Measurements from ENCODE around the gene CEP57. TPM values are rescaled to one million over a fixed set of nuclear protein-coding genes. Genes with fewer than 3 reads are reported as not detected.

CEP57 gene
- total RNA-seq, 1 donor from 2014 or later = 77.7 TPM

GRCh38 chr11:95788921-95789505 lies 1.3 kb upstream of the CEP57 start:
- H3K4me1 Mint-ChIP-seq (ENCODE audit: low read depth) = peaks cover 66% of the 10 kb centered on the region
- intact Hi-C loops (cut with micrococcal nuclease) = loop anchor here (1.0 to 2.0 kb wide), 6 partner anchors 74 to 1296 kb away; partner anchors contain the start of genes ANKRD49, MRE11 and SESN3
- DNase-seq (ENCODE audit: low spot score) = peak; percentile 27
- peak overlapping the region; percentile 96 for H3K4me3 Mint-ChIP-seq
- no peaks in the 10 kb centered on the region for H3K9me3 Mint-ChIP-seq
- peak overlapping the region; percentile 80 for H3K27ac Mint-ChIP-seq
- no peaks in the 10 kb centered on the region for H3K27me3 Mint-ChIP-seq (ENCODE audit: insufficient read depth)
- peaks cover 38% of the 10 kb centered on the region for H3K36me3 Mint-ChIP-seq (ENCODE audit: low read depth)

- peaks cover 70% of the 10 kb centered on the region for H3K4me1 Mint-ChIP-seq (ENCODE audit: low read depth)
- peak within 1 kb of the TSS; percentile 100 for H3K27ac Mint-ChIP-seq
- DNase-seq (ENCODE audit: low spot score) = peak; percentile 97
- intact Hi-C loops (cut with micrococcal nuclease) = loop anchor here (1.0 to 10.0 kb wide), 15 partner anchors 75 to 1657 kb away; partner anchors contain the start of genes ANKRD49, CCDC82, CWC15 and ENDOD1
- no peaks in the 10 kb centered on the region for H3K27me3 Mint-ChIP-seq (ENCODE audit: insufficient read depth)
- H3K36me3 Mint-ChIP-seq (ENCODE audit: low read depth) = peaks cover 37% of the 10 kb centered on the region
- H3K9me3 Mint-ChIP-seq = no peaks in the 10 kb centered on the region
- peak within 1 kb of the TSS; percentile 96 for H3K4me3 Mint-ChIP-seq
These were observed 684 bp upstream of the CEP57 start, which contains the start of gene FAM76B for GRCh38 chr11:95789506-95790122. Gene FAM76B, minus strand, starts transcription at chr11:95789782. Its CDS starts 304 bp downstream, at chr11:95789478.

GRCh38 chr11:95790933-95791708 lies 823 bp downstream of the CEP57 start:
- DNase-seq (ENCODE audit: low spot score) = peak; percentile 35
- H3K4me1 Mint-ChIP-seq (ENCODE audit: low read depth) = peaks cover 62% of the 10 kb centered on the region
- intact Hi-C loops (cut with micrococcal nuclease) = loop anchor here (1.0 to 10.0 kb wide), 10 partner anchors 132 to 1659 kb away; partner anchors contain the start of genes CCDC82, CWC15, ENDOD1 and FUT4
- no peaks in the 10 kb centered on the region for H3K9me3 Mint-ChIP-seq
- H3K4me3 Mint-ChIP-seq = peak overlapping the region; percentile 96
- no peaks in the 10 kb centered on the region for H3K27me3 Mint-ChIP-seq (ENCODE audit: insufficient read depth)
- H3K36me3 Mint-ChIP-seq (ENCODE audit: low read depth) = peaks cover 27% of the 10 kb centered on the region
- peak overlapping the region; percentile 100 for H3K27ac Mint-ChIP-seq

GRCh38 chr11:95791709-95792033 lies 1.4 kb downstream of the CEP57 start:
- Mint-ChIP-seq H3K27ac (peak overlapping the region; percentile 100), H3K27me3 (ENCODE audit: insufficient read depth) (no peaks in the 10 kb centered on the region), H3K36me3 (ENCODE audit: low read depth) (peaks cover 22% of the 10 kb centered on the region), H3K9me3 (no peaks in the 10 kb centered on the region), H3K4me1 (ENCODE audit: low read depth) (peaks cover 57% of the 10 kb centered on the region), H3K4me3 (peak overlapping the region; percentile 96)
- intact Hi-C loops (cut with micrococcal nuclease) = loop anchor here (1.0 to 10.0 kb wide), 4 partner anchors 221 to 1659 kb away; partner anchors contain the start of gene FUT4
- no peak for DNase-seq (ENCODE audit: low spot score)

DNA sequence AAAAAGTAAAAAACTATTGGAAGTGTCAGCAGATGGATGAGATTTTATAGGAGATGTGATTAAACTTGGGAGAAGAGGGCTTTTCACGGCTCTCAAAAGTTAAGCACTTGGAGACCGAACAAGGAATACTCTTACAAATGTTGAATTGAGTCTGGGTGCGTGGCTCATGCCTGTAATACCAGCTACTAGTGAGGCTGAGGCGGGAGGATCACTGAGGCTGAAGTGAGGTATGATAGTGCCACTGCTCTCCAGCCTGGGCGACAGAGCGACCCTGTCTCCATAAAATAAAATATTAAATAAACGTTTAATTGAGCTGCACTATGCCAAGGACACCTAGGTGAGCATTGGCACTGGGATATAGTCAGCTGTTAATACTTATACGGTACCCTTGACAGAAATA lies 1.9 kb downstream of the CEP57 start:
- H3K4me1 Mint-ChIP-seq (ENCODE audit: low read depth) = peaks cover 54% of the 10 kb centered on the region
- H3K27ac Mint-ChIP-seq = no peak overlapping the region

GRCh38 chr11:95792700-95793099 lies 2.4 kb downstream of the CEP57 start:
- H3K27ac Mint-ChIP-seq = no peak overlapping the region
- H3K4me3 Mint-ChIP-seq = no peak overlapping the region
- H3K4me1 Mint-ChIP-seq (ENCODE audit: low read depth) = peaks cover 49% of the 10 kb centered on the region
- no peak for DNase-seq (ENCODE audit: low spot score)
- H3K36me3 Mint-ChIP-seq (ENCODE audit: low read depth) = peaks cover 22% of the 10 kb centered on the region
- intact Hi-C loops (cut with micrococcal nuclease) = loop anchor here (5.0 to 10.0 kb wide), 3 partner anchors 220 to 1660 kb away; partner anchors contain the start of gene FUT4
- no peaks in the 10 kb centered on the region for H3K27me3 Mint-ChIP-seq (ENCODE audit: insufficient read depth)
- no peaks in the 10 kb centered on the region for H3K9me3 Mint-ChIP-seq

More for the DNA sequence above, 1.9 kb downstream of the CEP57 start:
- Mint-ChIP-seq H3K4me3 (peak overlapping the region; percentile 96), H3K27me3 (ENCODE audit: insufficient read depth) (no peaks in the 10 kb centered on the region), H3K36me3 (ENCODE audit: low read depth) (peaks cover 22% of the 10 kb centered on the region), H3K9me3 (no peaks in the 10 kb centered on the region)
- DNase-seq (ENCODE audit: low spot score) = no peak
- intact Hi-C loops (cut with micrococcal nuclease) = loop anchor here (5.0 to 10.0 kb wide), 3 partner anchors 220 to 1660 kb away; partner anchors contain the start of gene FUT4

DNA sequence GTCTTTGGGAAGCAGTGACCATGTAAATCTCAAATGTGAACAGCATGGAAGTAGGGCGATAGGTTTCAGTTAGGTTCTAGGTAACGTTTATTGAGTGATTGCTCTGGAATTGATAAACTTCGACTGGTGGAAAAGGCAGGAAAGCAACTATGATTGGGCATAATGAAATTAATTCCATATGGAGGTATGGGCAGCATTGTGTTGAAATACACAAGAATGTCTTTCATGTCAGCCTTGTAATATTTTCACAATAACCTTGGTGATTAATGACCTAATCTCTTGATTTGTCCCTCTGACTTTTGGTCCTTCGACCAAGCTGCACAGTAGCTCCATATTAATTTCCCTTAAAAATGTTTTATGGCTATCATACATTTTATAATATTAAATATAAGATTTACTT lies 2.8 kb downstream of the CEP57 start:
- Mint-ChIP-seq H3K4me3 (no peak overlapping the region), H3K27me3 (ENCODE audit: insufficient read depth) (no peaks in the 10 kb centered on the region), H3K4me1 (ENCODE audit: low read depth) (peaks cover 44% of the 10 kb centered on the region), H3K36me3 (ENCODE audit: low read depth) (peaks cover 18% of the 10 kb centered on the region), H3K27ac (no peak overlapping the region), H3K9me3 (no peaks in the 10 kb centered on the region)
- no peak for DNase-seq (ENCODE audit: low spot score)
- intact Hi-C loops (cut with micrococcal nuclease) = loop anchor here (5.0 to 10.0 kb wide), 3 partner anchors 219 to 1661 kb away; partner anchors contain the start of gene FUT4

DNA sequence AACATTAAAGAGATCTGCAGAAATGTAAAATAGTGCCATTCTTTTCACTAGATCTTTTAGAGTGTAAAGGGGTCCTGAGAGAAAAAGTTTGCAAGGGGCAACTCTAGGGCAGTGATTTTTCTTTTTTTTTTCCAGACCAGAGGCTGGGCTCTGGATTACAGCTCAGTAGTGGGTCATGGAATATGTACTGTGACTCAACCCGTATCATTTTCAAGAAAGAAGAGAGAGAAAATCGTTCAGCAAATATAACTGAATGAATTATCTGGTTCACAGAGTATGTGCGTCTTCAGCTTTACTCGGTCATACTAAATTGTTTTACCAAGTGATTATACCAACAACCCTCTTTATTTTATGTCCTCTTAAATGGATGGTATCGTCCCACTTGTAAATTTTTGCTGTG lies 3.8 kb downstream of the CEP57 start:
- no peak for DNase-seq (ENCODE audit: low spot score)
- Mint-ChIP-seq H3K9me3 (no peaks in the 10 kb centered on the region), H3K36me3 (ENCODE audit: low read depth) (peaks cover 14% of the 10 kb centered on the region), H3K4me3 (no peak overlapping the region), H3K27ac (no peak overlapping the region), H3K4me1 (ENCODE audit: low read depth) (peaks cover 38% of the 10 kb centered on the region), H3K27me3 (ENCODE audit: insufficient read depth) (no peaks in the 10 kb centered on the region)
- intact Hi-C loops (cut with micrococcal nuclease) = loop anchor here (5.0 to 10.0 kb wide), 3 partner anchors 218 to 1662 kb away; partner anchors contain the start of gene FUT4

DNA sequence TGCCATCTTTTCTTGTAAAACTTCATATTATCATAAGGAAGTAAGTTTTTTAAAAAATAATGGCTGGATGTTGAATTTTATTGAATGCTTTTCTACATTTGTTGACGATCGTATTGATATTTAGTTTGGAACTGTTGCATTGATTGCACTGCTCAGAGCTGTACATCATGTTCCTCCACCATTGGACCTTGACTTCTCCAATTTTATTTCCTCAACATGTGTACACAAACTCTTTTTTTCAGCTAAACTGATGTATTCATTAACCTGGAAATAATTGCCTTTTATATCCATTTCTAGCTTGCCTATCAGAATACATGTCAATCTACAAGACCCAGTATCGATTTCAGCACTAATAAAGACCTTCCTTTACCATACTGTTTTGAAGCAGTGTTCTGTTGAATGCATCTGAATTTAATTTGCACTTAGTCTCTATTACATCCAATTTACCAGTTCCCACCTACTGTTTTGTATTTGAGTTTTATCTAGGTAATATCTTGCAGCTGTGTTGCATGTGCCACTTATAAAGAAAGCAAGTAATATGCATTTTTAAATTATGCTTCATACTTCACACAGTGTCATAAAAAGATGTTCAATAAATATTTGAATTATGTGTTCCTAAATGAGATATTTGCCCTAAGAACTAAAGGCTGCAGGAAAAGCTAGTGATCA lies 5.5 kb downstream of the CEP57 start:
- H3K4me1 Mint-ChIP-seq (ENCODE audit: low read depth) = peaks cover 35% of the 10 kb centered on the region
- H3K4me3 Mint-ChIP-seq = no peak overlapping the region
- no peak overlapping the region for H3K27ac Mint-ChIP-seq
- no peak for DNase-seq (ENCODE audit: low spot score)
- no peaks in the 10 kb centered on the region for H3K27me3 Mint-ChIP-seq (ENCODE audit: insufficient read depth)
- intact Hi-C loops (cut with micrococcal nuclease) = loop anchor here (10.0 kb wide), 1 partner anchor 1251 kb away; the partner anchor contains the start of gene FUT4
- no peaks in the 10 kb centered on the region for H3K9me3 Mint-ChIP-seq
- H3K36me3 Mint-ChIP-seq (ENCODE audit: low read depth) = peaks cover 27% of the 10 kb centered on the region

DNA sequence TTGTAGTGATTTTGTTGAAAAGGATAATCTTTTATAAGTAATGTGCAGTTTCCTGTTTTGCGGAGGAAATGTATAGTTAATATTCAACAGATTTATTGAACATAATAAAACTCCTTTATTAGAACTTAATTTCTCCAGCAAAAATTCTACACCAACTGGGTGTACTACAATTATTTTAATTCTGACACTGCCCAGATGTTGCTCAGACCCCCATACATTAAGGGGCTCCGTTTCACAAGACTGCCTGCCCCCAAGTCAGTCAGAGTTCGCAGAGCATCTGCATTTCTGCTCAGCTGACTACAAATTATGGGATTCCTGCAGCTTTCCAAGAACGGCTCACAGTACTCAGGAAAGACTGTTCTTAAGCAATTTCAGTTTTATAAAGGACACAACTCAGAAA lies 6.2 kb downstream of the CEP57 start:
- Mint-ChIP-seq H3K27me3 (ENCODE audit: insufficient read depth) (no peaks in the 10 kb centered on the region), H3K36me3 (ENCODE audit: low read depth) (peaks cover 27% of the 10 kb centered on the region), H3K4me1 (ENCODE audit: low read depth) (peaks cover 30% of the 10 kb centered on the region), H3K4me3 (no peak overlapping the region), H3K9me3 (no peaks in the 10 kb centered on the region), H3K27ac (no peak overlapping the region)
- no peak for DNase-seq (ENCODE audit: low spot score)
- intact Hi-C loops (cut with micrococcal nuclease) = loop anchor here (10.0 kb wide), 1 partner anchor 1252 kb away; the partner anchor contains the start of gene FUT4

- peaks cover 4% of the 10 kb centered on the region for H3K4me1 Mint-ChIP-seq (ENCODE audit: low read depth)
- no peaks in the 10 kb centered on the region for H3K27me3 Mint-ChIP-seq (ENCODE audit: insufficient read depth)
- DNase-seq (ENCODE audit: low spot score) = no peak
- H3K4me3 Mint-ChIP-seq = no peak overlapping the region
- intact Hi-C loops (cut with micrococcal nuclease) = loop anchor here (10.0 kb wide), 1 partner anchor 1255 kb away; the partner anchor contains the start of gene FUT4
- no peak overlapping the region for H3K27ac Mint-ChIP-seq
- H3K9me3 Mint-ChIP-seq = no peaks in the 10 kb centered on the region
- H3K36me3 Mint-ChIP-seq (ENCODE audit: low read depth) = peaks cover 29% of the 10 kb centered on the region
These were observed 9.2 kb downstream of the CEP57 start for GRCh38 chr11:95799546-95799945.

DNA sequence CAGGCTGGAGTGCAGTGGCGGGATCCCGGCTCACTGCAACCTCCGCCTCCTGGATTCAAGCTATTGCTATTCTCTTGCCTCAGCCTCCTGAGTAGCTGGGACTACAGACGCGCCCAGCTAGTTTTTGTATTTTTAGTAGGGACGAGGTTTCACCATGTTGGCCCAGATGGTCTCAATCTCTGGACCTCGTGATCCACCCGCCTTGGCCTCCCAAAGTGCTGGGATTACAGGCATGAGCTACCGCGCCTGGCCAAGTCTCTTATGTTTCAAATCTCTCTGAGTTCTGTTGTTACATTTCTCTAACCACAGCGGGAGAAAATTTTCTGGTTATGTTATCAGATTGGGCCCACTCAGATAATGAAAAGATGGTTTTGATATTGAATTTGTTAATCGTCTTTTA lies 10.1 kb downstream of the CEP57 start:
- H3K27ac Mint-ChIP-seq = no peak overlapping the region
- no peak overlapping the region for H3K4me3 Mint-ChIP-seq
- H3K9me3 Mint-ChIP-seq = no peaks in the 10 kb centered on the region
- intact Hi-C loops (cut with micrococcal nuclease) = no loop called here
- H3K4me1 Mint-ChIP-seq (ENCODE audit: low read depth) = no peaks in the 10 kb centered on the region
- no peak for DNase-seq (ENCODE audit: low spot score)
- no peaks in the 10 kb centered on the region for H3K27me3 Mint-ChIP-seq (ENCODE audit: insufficient read depth)
- H3K36me3 Mint-ChIP-seq (ENCODE audit: low read depth) = peaks cover 29% of the 10 kb centered on the region
